ENCODE results near the gene MIGA2. TPM values are rescaled to one million over a fixed set of nuclear protein-coding genes. Genes with fewer than 3 reads are reported as not detected.

The MIGA2 gene
- polyA plus RNA-seq, 2 of the 4 experiments (the other 2 are of a cell fraction), result 6.4 to 16.1 TPM

DNA sequence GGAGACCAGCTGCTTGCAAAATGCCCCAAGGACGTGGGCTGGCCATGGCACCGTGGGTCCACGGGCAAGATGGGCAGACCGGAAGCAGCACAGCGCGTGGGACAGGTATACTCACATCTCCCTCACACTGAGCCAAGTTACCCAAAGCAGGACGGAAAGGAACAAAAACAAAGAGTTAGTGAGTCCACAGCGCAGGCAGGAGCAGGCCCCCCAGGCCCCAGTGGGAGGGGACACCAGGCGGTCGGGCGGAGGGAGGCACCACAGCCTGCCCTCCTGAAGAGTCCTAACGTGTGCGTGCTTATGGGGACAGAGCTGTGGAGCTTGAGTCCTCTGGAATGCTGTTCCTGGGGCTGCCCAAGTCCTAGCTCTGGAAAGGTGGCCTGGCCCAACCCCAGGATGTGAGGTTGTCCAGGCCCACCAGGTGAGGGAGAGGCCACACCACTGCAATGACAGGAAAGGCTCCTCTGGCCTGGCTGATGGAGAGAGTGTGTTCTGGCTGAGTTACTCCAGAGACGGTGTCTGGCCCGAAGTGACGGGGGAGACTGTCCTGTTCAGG lies 23.5 kb upstream of the MIGA2 start:
- Histone ChIP-seq H3K27ac (no peak overlapping the region), H3K9me3 (no peaks in the 10 kb centered on the region), H3K4me2 (no peak overlapping the region), H3K4me3 (no peak overlapping the region), H3K4me1 (no peaks in the 10 kb centered on the region)
- ATAC-seq (no peak; a peak in 1 of 6 replicates), FAIRE-seq (no peak), DNase-seq (ENCODE audit: low read depth in 1 of 2, low spot score in 1 of 2) (no peak)
- 96% methylated on average over 16 of the region's 16 CpGs for WGBS (ENCODE audit: missing lambda C conversion rate)
- TF ChIP-seq RNF2 (IDR thresholded peaks at IDR 0.05; ENCODE audit: borderline replicate concordance, low read depth) (no peak), POLR2AphosphoS2 (conservative IDR thresholded peaks at IDR 0.05; ENCODE audit: low read length) (no peak), PHF8 (IDR thresholded peaks at IDR 0.05; ENCODE audit: borderline replicate concordance, low read depth) (no peak), ZNF302 (CRISPR knock-in tag; IDR thresholded peaks at IDR 0.05) (no peak), CHD2 (IDR thresholded peaks at IDR 0.05; ENCODE audit: low read length, partially characterized antibody) (no peak), CBX2 (IDR thresholded peaks at IDR 0.05; ENCODE audit: borderline replicate concordance, low read depth) (no peak), HOXB13 (CRISPR knock-in tag; IDR thresholded peaks at IDR 0.05; ENCODE audit: low read depth) (no peak)
- CTCF ChIA-PET, result interaction anchor here (0.8 to 12.3 kb wide), 6 partner anchors 7 to 161 kb away, joined by 3 to 136 read pairs (median 4); no protein-coding TSS in a partner anchor
- POLR2A ChIA-PET, result no interaction called here

DNA sequence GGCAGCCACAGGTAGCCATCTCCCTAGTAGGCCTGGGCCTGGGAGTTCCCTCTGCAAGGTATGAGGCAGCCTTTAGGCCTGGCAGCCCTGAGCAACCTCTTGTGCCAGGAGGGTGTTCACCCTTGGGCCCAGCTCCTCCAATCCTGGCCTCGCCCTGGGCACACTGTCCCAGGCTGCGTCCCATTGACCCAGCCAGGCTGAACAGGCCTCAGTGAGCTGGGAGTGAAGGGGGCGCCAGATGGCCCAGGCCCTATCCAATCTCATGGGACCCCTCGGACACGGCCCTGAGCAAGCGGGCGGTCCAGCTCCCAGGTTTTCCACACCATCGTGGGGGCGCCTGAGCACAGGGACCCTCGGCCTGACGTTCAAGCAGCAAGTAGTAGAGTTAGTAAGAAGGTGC lies 22.8 kb upstream of the MIGA2 start:
- no peaks in the 10 kb centered on the region for H3K4me1 ChIP-seq
- peak overlapping the region in 1 of 2 experiments; percentile 16; a peak in 1 of 6 replicates for H3K27ac ChIP-seq
- no peak overlapping the region for H3K4me2 ChIP-seq
- whole genome bisulfite sequencing (ENCODE audit: missing lambda C conversion rate), result 87% methylated on average over 11 of the region's 11 CpGs
- no peak for ATAC-seq
- no peak for DNase-seq (ENCODE audit: low read depth in 1 of 2, low spot score in 1 of 2)
- H3K9me3 ChIP-seq, result no peaks in the 10 kb centered on the region
- POLR2A ChIA-PET, result no interaction called here
- CTCF ChIA-PET, result interaction anchor here (0.8 to 12.3 kb wide), 3 partner anchors 7 to 162 kb away, joined by 3 to 136 read pairs (median 3); no protein-coding TSS in a partner anchor
- FAIRE-seq, result no peak
- TF ChIP-seq NR3C1 (IDR thresholded peaks at IDR 0.05), result no peak
- TF ChIP-seq ZFP36 (IDR thresholded peaks at IDR 0.05; ENCODE audit: borderline replicate concordance, partially characterized antibody), result no peak
- TF ChIP-seq EP300 (IDR thresholded peaks at IDR 0.05), result no peak
- TF ChIP-seq EHF (CRISPR knock-in tag; IDR thresholded peaks at IDR 0.05), result no peak
- no peak for TF ChIP-seq CEBPB (IDR thresholded peaks at IDR 0.05)
- no peak for TF ChIP-seq JUN (IDR thresholded peaks at IDR 0.05)
- H3K4me3 ChIP-seq, result no peak overlapping the region

DNA sequence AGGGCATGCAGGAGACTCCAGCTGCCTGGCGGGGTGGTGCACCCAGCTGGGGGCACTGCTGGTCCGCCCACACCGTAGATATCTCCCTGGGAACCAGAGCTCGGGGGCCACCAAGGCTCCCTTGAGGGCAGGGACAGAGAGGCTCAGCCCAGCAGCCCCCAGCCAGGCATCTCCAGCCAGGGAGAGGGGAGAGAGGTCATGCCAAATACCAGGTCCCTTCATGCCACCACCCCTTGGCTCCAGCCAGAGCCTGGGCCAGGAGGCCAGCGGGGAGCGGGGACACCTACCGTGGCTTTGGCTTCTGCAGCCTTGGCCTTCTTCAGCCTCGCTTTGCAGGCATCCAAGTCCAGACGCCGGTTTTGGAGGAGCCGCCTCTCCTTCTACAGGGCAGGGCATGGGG lies 22.3 kb upstream of the MIGA2 start:
- FAIRE-seq (no peak), ATAC-seq (no peak), DNase-seq (ENCODE audit: low read depth in 1 of 2, low spot score in 1 of 2) (no peak)
- TF ChIP-seq, protein P1, sequence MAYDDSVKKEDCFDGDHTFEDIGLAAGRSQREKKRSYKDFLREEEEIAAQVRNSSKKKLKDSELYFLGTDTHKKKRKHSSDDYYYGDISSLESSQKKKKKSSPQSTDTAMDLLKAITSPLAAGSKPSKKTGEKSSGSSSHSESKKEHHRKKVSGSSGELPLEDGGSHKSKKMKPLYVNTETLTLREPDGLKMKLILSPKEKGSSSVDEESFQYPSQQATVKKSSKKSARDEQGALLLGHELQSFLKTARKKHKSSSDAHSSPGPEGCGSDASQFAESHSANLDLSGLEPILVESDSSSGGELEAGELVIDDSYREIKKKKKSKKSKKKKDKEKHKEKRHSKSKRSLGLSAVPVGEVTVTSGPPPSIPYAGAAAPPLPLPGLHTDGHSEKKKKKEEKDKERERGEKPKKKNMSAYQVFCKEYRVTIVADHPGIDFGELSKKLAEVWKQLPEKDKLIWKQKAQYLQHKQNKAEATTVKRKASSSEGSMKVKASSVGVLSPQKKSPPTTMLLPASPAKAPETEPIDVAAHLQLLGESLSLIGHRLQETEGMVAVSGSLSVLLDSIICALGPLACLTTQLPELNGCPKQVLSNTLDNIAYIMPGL (CRISPR knock-in tag; IDR thresholded peaks at IDR 0.05; ENCODE audit: borderline replicate concordance), result no peak
- TF ChIP-seq CBX8 (IDR thresholded peaks at IDR 0.05), result no peak
- no peak for TF ChIP-seq TP53 (CRISPR knock-in tag; IDR thresholded peaks at IDR 0.05)
- TF ChIP-seq, protein P2, sequence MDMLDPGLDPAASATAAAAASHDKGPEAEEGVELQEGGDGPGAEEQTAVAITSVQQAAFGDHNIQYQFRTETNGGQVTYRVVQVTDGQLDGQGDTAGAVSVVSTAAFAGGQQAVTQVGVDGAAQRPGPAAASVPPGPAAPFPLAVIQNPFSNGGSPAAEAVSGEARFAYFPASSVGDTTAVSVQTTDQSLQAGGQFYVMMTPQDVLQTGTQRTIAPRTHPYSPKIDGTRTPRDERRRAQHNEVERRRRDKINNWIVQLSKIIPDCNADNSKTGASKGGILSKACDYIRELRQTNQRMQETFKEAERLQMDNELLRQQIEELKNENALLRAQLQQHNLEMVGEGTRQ (IDR thresholded peaks at IDR 0.05), result no peak
- TF ChIP-seq HOXA7 (CRISPR knock-in tag; IDR thresholded peaks at IDR 0.05), result no peak
- no peak for TF ChIP-seq JUN (IDR thresholded peaks at IDR 0.05)
- TF ChIP-seq MYC (IDR thresholded peaks at IDR 0.05; ENCODE audit: borderline replicate concordance, low read length), result no peak
- TF ChIP-seq CHD2 (IDR thresholded peaks at IDR 0.05; ENCODE audit: low read length, partially characterized antibody), result no peak
- TF ChIP-seq, protein P3, sequence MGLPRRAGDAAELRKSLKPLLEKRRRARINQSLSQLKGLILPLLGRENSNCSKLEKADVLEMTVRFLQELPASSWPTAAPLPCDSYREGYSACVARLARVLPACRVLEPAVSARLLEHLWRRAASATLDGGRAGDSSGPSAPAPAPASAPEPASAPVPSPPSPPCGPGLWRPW (IDR thresholded peaks at IDR 0.05), result no peak
- no peak for TF ChIP-seq NR3C1 (IDR thresholded peaks at IDR 0.05)
- TF ChIP-seq KDM5A (IDR thresholded peaks at IDR 0.05), result no peak
- TF ChIP-seq, protein P4, sequence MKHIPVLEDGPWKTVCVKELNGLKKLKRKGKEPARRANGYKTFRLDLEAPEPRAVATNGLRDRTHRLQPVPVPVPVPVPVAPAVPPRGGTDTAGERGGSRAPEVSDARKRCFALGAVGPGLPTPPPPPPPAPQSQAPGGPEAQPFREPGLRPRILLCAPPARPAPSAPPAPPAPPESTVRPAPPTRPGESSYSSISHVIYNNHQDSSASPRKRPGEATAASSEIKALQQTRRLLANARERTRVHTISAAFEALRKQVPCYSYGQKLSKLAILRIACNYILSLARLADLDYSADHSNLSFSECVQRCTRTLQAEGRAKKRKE (CRISPR knock-in tag; IDR thresholded peaks at IDR 0.05; ENCODE audit: low read depth), result no peak
- TF ChIP-seq PHF8 (IDR thresholded peaks at IDR 0.05; ENCODE audit: borderline replicate concordance, low read depth), result no peak
- TF ChIP-seq NFE2L2 (conservative IDR thresholded peaks at IDR 0.05; ENCODE audit: low read length), result no peak
- no peak for TF ChIP-seq ZSCAN20 (CRISPR knock-in tag; IDR thresholded peaks at IDR 0.05)
- no peak for TF ChIP-seq CBX2 (IDR thresholded peaks at IDR 0.05; ENCODE audit: borderline replicate concordance, low read depth)
- Histone ChIP-seq H3K27ac (no peak overlapping the region; a peak in 1 of 6 replicates), H3K9me3 (no peaks in the 10 kb centered on the region), H3K4me3 (no peak overlapping the region), H3K4me2 (no peak overlapping the region), H3K4me1 (no peaks in the 10 kb centered on the region)
- ChIA-PET POLR2A (no interaction called here), CTCF (interaction anchor here (1.0 to 12.3 kb wide), 4 partner anchors 8 to 652 kb away, joined by 3 to 136 read pairs (median 5); partner anchors contain the start of gene SH3GLB2)
- 92% methylated on average over 10 of the region's 11 CpGs for WGBS (ENCODE audit: missing lambda C conversion rate)

All from A549 (cell line).